HuH-7.5 (cell line): ENCODE measurements around the gene ARFGEF3.
"Not testable (repeated sequence)": the region's sequence is repeated elsewhere in the genome, so short reads cannot be mapped to it uniquely, and the experiment has no call there.

Experiments used
- DNase-seq: peaks from one replicate; pipeline ENCODE4 v3.0.0; 2011; ENCODE audit warnings: low spot score

The ARFGEF3 gene

DNA sequence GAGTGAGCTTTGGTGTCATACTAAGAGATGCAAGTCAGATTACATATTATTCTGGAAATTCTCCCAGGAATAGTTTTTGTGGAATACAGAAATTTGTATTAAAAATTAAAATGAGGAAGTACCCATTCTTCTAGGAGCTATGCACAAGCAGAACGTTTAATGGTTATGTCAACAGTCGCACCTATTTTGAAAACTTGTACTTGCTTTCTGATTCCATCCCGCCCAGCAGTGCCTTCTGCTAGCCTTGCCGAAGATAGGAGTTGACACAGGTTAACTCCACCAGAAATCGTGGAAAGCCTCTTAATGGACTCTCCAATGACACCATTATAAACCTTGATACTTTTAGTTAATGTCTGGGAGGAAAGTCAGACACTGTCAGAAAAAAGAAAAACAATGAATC, 49.9 kb downstream of the ARFGEF3 start:
- no peak for DNase-seq

- not testable (repeated sequence) for DNase-seq
Observed at GRCh38 chr6:138212530-138212929, 50.8 kb downstream of the ARFGEF3 start.

DNA sequence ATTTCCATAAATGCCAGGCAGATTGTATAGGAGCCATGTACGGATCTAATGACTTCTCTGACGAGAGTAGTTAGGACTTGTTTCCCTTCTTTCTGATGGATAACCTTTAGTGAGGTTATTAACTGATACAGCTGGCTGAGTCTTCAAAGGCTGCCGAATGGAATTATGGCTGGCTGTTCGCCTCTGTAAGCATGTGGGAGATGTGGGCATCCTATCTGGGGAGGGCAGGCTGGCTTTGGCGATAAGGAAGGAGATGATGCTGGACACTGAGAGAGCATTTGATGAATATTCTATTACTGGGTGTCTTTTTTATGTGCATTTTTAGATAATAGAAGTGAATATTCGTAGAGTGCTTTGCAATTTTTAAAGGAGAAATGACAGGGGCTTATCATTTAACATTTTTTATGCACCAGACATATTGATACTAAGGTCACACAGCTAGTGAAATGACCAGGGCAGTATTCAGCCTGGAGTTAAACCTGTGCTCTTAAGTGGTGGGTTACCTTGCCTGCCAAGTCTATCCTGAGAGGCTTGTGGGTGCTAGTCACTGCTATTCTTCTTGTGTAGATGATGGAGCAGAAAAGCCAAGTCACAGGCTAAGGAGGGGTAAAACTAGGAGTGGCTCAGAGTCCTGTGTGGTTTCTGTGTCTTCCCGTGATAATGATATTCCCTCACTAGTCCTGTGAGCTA, 53.5 kb downstream of the ARFGEF3 start:
- no peak for DNase-seq

DNA sequence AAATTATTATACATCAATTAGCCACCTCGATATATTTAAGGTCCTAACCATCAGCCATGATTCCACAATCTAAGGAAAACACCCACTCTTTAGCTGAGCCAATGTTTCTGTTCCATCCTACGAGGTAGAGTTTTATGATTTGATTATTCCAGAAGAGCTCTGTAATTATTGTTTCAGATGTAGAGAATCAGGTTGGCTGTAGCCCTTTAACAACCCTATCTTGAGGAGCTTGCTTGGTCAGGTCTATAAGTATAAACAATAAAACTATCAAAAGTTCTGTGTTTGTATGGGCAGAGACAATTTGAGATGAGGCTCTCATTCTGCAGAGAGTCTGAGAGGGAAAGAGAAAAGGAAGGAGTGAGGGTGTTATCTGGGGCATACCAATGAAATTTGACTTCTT, 56.7 kb downstream of the ARFGEF3 start, which contains the start of gene PBOV1:
TSS of gene PBOV1 (minus strand) at position 43 of the 400 bp plus-strand sequence. CDS start 96 bp downstream, outside the sequence.
- no peak for DNase-seq

GRCh38 chr6:138219398-138219797, 57.7 kb downstream of the ARFGEF3 start:
- DNase-seq, result no peak

DNA sequence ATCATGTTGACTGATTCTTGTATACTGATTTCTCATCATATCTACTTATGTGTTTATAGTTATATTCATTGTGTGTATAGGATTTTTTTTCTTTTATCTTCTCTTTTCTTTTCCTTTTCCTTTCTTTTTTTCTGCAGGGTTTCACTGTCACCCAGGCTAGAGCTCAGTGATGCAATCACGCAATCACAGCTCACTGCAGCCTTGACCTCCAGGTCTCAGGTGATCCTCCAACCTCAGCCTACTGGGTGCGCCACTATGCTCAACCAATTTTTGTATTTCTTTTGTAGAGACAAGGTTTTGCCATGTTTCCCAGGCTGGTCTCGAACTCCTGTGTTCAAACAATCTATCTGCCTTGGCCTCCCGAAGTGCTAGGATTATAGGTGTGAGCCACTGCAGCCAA, 58.2 kb downstream of the ARFGEF3 start:
- DNase-seq, result no peak

DNA sequence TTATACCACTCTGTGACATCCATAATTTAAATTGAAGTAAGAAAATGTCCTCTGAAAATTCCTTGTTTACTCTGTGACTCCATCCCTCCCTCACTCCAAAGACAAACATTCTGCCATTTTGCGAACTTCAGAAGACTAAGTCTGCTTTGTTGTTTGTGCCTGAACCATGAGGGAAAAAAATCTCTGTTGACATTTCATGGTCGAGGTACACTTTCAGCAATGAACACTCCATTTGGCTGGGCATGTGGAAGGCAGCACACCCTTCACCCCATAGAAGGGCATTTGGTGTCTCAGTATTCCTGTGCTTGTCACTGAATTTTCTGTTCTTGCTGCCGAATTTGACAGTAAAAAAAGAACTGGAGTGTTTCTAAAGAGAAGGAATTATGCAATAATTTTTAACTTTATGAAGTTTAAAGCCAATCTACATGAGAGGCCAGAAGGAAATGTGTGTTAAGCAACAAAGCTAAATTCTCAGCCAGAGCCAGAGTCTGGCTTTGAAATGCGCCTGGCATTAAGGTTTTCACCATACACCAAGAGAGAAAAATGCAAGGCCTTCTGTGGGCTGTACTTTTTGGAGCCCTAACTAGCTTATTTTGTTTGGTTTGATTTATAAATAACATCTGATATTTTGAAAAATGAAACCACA, 61.3 kb downstream of the ARFGEF3 start:
- DNase-seq, result no peak

- DNase-seq, result no peak
Observed at GRCh38 chr6:138225953-138226352, 64.2 kb downstream of the ARFGEF3 start.

DNA sequence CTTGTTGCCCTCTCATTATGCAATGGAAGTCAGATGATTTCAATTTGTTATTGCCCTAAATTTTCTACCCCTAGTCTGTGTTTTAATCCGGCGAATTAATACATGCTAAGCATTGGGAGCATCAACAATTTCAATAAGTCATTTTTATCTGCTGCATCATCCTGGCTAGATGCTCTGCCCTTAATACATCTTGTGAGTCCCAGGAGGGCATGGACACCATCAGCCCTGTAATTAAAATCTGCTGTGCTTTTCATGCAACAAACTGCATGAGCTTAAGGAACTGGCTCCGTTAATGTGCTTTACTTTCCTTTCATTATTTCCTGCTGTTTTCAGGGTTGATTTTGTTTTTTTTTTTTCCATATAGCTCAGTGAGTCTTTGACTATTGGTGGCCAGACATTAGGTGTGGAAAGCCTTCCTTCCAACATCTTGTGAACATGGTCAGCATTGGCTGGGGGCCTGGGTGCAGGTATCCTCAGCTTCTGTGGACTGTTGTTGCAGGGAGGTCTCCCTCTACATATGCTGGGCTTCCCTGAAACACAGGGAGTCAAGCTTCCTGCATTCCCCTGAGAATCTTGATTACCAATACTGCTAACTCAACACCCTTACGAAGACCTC, 65.1 kb downstream of the ARFGEF3 start:
- no peak for DNase-seq

DNA sequence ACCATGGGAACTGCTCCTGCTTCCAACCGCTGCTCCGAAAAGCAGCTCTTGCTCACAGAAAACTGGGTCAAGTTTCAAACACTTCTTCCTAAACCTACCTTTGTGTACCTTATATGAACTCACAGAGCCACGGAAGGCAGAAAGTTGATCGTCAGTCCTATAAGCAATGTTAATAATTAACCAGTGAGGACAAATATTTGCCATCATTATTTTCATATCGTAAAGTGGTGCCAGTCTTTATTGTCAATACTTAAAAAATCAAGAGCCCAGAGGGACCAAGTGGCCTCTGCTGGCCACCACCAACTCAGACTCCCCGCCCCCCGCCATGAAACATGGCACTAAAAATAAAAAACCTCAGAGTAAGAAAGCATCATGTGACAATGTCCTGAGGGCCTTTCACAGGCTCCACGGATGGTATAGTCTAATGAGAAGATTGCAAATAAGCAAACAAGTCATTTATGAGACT, 65.6 kb downstream of the ARFGEF3 start:
- no peak for DNase-seq

- no peak for DNase-seq
Observed at GRCh38 chr6:138229072-138229471, 67.3 kb downstream of the ARFGEF3 start.

DNA sequence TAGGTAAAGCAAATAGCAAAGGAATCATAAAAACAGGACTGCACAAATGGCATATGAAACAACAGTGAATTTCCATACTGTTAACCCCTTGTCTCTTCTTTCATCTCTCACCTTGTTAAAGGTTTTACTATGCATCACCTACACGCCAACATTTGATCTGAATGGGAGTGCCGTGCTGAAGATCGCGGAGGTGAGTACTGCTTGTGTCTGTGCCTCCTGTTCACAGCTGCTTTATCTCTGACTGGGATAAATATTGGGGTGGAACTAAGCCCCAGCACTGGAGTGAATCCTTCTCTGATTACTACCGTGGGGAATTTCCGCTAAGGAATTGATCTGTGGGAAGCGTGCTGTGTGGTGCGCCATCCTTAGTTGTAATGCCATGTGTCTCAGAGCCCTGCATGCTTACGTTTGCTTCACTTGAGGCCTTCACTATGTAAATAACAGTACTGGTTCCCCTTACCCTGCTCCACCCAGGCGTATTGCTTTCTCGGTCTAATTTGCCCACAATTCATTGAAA, 68.0 kb downstream of the ARFGEF3 start:
- DNase-seq, result no peak

DNA sequence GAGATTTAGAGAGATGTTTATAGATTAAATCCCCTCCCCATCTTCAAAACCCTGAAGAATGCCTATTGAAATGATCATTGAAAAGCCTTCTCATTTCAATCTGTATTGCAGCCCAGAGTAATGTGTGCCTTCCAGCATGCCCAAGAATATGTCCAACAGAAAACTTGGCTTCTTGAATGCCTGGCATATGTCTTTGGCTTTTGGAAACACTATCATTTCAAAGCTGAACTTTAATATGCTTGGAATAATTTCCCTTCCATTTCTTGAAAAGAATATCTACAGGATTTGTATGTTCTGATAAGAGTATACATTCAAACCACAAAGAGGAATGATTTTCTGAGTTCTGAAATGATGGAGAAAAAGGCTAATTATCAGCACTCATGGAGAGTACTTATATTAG, 68.5 kb downstream of the ARFGEF3 start:
- no peak for DNase-seq

- DNase-seq, result no peak
Observed at GRCh38 chr6:138230759-138231380, 69.1 kb downstream of the ARFGEF3 start.

DNA sequence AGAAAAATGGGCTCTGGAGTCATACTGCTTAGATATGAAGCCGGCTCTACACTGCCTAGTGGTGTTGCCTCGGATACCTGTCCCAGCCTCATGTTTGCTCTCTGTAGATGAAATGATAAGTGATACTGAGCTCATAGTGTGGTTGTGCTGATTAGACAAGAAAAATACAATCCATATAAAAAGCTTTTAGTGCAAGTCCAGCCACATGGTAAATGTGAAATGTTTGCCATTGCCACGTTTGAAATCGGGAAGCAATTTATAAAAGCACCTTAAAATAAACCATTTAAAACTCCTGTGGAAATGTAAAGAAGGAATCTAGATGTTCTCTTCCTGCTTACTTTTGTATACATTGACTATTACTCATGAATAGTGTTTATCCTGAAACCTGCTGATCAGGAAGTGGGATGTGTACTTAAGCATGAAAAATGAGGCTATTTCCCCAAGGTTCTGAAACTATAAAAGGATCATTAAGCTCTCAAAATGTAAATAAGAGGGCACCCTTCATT, 69.7 kb downstream of the ARFGEF3 start:
- DNase-seq, result peak; percentile 18

DNA sequence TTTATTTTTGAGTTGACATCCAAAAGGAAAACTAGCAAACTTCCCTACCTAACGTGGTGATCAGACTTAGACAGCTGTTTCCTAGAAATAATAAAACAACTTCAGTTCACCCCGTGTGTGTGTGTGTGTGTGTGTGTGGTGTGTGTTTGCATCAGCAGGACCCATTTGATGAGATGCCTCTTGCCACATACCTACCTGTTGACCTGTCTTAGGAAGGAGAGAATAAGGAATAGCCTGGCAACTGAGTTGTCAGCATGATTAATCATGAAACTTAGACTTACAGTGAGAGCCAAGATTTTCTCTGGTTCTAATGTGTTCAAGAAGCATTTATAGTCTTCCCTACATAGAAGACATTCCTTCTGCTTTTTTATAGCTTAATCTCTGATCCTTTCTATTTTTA, 72.6 kb downstream of the ARFGEF3 start:
- DNase-seq, result no peak

GRCh38 chr6:138235205-138235604, 73.5 kb downstream of the ARFGEF3 start:
- no peak for DNase-seq

- no peak for DNase-seq
Observed at GRCh38 chr6:138235693-138236092, 74.0 kb downstream of the ARFGEF3 start.

DNA sequence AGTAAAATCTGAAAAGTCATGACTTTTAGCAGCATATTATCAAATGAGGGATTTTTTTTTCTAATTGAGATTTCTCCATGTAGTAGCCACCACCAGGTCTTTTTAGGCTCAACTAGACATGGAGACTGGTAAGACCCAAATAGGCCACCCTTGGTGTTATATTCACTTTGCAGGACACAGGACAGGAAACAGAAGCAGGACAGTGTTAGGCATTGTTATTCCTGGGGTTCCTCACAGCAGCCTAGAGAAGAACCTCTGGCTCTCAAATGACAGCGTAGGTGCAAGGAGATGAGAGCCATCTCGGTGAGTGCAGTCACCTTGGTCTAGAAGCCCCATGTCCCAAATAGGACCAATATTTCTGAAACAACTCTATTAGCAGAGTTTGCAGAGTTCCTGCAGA, 75.7 kb downstream of the ARFGEF3 start:
- DNase-seq, result no peak

- no peak for DNase-seq
Observed at GRCh38 chr6:138238368-138238767, 76.6 kb downstream of the ARFGEF3 start.

DNA sequence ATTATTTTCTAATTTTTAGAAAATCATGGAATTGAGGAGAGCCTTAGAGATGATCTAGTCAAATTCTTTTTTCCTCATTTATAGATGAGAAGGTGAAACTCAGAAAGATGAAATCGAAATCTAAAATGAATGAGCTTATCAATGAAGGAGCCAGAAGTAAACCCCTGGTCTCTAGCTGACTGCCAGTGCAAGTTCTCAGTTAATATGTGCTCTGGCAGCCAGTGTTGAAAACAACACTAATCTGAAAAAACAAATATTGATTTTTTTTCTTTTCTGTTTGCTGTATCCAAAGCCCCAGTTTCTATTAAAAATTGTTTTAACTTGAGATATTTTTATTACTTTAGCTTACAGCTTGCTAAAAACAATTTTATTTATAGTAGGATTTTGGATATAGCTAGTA, 78.0 kb downstream of the ARFGEF3 start:
- no peak for DNase-seq

GRCh38 chr6:138240476-138241245, 78.9 kb downstream of the ARFGEF3 start:
- DNase-seq, result no peak
